Activated CD8-positive, alpha-beta memory T cell treated with anti-CD3 and anti-CD28 coated beads for 4 hours (primary cell): ENCODE measurements around the gene GCC1.

Experiments used
- DNase-seq, 2 donors: peaks; one replicate each; pipeline ENCODE4 v3.0.0-alpha.2; 2020; ENCODE audit warnings: low read depth in 2 of 2

Gene GCC1

GRCh38 chr7:127585044-127585953 lies at the start of gene GCC1:
Gene GCC1 (minus strand): TSS chr7:127585596. CDS start chr7:127585182, 414 bp downstream.
- DNase-seq: peak; percentile 79 to 89

GRCh38 chr7:127632276-127632910 lies 47.0 kb upstream of the GCC1 start:
- DNase-seq: no peak

GRCh38 chr7:127629268-127629854 lies 44.0 kb upstream of the GCC1 start:
- DNase-seq: peak in 1 of 2 donors; percentile 6

- no peak for DNase-seq
Measured at GRCh38 chr7:127628445-127628844, 43.0 kb upstream of the GCC1 start.

GRCh38 chr7:127625331-127625730 lies 39.9 kb upstream of the GCC1 start:
- DNase-seq: no peak

GRCh38 chr7:127620406-127621233 lies 35.2 kb upstream of the GCC1 start:
- no peak for DNase-seq

- DNase-seq: no peak
Measured at GRCh38 chr7:127619681-127620405, 34.4 kb upstream of the GCC1 start.

GRCh38 chr7:127618775-127619174 lies 33.4 kb upstream of the GCC1 start:
- no peak for DNase-seq

- DNase-seq: no peak
Measured at GRCh38 chr7:127618042-127618441, 32.6 kb upstream of the GCC1 start, which contains the start of gene PAX4. Gene PAX4 (minus strand): TSS chr7:127618142. CDS start chr7:127615928, 2,214 bp downstream.

- DNase-seq: no peak
Measured at GRCh38 chr7:127616724-127617123, 31.3 kb upstream of the GCC1 start.

GRCh38 chr7:127612263-127612662 lies 26.9 kb upstream of the GCC1 start:
- no peak for DNase-seq

- no peak for DNase-seq
Measured at GRCh38 chr7:127609297-127609696, 23.9 kb upstream of the GCC1 start.

GRCh38 chr7:127608446-127608845 lies 23.1 kb upstream of the GCC1 start:
- no peak for DNase-seq

GRCh38 chr7:127600885-127601284 lies 15.5 kb upstream of the GCC1 start:
- DNase-seq: no peak

GRCh38 chr7:127598318-127598717 lies 12.9 kb upstream of the GCC1 start:
- DNase-seq: no peak

GRCh38 chr7:127595737-127596136 lies 10.3 kb upstream of the GCC1 start:
- DNase-seq: no peak

GRCh38 chr7:127594490-127594889 lies 9.1 kb upstream of the GCC1 start:
- no peak for DNase-seq

- DNase-seq: no peak
Measured at GRCh38 chr7:127592550-127592949, 7.2 kb upstream of the GCC1 start.

GRCh38 chr7:127591591-127591990 lies 6.2 kb upstream of the GCC1 start:
- no peak for DNase-seq

- no peak for DNase-seq
Measured at GRCh38 chr7:127591189-127591588, 5.8 kb upstream of the GCC1 start.

- no peak for DNase-seq
Measured at GRCh38 chr7:127589896-127590295, 4.5 kb upstream of the GCC1 start.
